ENCODE measurements around the gene CHAD. TPM values are rescaled to one million over a fixed set of nuclear protein-coding genes. Genes with fewer than 3 reads are reported as not detected.
A peak's percentile ranks its signal among the peaks of the same experiment; 100 is the strongest.

The CHAD gene
- total RNA-seq, 2 experiments from 2014 or later, result not detected

DNA sequence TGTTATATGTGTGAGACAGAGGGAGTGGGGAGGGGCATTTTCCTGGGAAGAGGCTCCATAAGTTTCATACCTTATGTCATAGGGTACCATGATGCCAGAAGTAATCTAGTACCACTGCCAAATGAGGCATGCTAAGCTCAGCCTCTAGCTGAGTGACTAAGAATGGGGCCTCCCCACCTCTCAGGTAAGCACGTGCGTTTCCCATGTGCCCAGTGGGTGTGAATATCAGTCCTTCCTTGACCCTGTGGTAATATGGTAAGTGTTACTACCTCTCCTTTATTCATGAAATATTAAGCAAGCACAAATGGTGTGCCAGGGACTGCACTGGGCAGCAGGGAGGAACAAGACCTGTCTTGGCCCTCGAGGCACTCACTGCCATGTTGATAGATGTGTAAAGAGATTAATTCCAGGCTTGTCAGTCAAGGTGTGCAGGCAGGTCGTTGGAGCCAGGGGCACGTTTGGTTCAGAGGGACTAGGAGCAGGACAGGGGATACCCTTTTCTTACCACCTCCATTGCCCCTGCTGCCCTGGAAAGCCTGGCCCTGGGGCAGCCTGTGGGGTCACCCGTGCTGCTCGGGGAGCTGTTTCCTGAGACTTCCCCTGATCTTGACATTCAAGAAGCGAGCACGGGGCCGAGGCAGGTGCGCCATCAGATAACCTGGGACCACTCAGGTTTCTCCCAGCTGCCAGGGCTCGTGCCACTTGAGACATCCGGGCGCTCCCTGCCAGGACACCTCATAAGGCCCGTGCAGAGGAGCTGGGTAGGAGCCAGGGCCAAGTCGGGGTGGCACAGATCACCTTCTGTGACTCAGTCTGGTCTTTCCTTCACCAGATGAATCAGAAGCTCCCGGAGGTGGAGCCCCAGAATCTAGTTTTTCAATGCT lies 18.8 kb upstream of the CHAD start:
- DNase-seq (no peak), ATAC-seq (peak; percentile 56)
- no peak overlapping the region for H3K27ac Mint-ChIP-seq
- POLR2A ChIA-PET, result interaction anchor here (1.7 kb wide), 1 partner anchor 17 kb away, joined by 7 read pairs; no protein-coding TSS in a partner anchor
- no peak overlapping the region for H3K4me3 Mint-ChIP-seq
- no peaks in the 10 kb centered on the region for H3K27me3 Mint-ChIP-seq
- CTCF ChIA-PET, result interaction anchor here (0.9 to 7.7 kb wide), 4 partner anchors 13 to 141 kb away, joined by 3 to 57 read pairs (median 5); no protein-coding TSS in a partner anchor
- TF ChIP-seq, protein P1, sequence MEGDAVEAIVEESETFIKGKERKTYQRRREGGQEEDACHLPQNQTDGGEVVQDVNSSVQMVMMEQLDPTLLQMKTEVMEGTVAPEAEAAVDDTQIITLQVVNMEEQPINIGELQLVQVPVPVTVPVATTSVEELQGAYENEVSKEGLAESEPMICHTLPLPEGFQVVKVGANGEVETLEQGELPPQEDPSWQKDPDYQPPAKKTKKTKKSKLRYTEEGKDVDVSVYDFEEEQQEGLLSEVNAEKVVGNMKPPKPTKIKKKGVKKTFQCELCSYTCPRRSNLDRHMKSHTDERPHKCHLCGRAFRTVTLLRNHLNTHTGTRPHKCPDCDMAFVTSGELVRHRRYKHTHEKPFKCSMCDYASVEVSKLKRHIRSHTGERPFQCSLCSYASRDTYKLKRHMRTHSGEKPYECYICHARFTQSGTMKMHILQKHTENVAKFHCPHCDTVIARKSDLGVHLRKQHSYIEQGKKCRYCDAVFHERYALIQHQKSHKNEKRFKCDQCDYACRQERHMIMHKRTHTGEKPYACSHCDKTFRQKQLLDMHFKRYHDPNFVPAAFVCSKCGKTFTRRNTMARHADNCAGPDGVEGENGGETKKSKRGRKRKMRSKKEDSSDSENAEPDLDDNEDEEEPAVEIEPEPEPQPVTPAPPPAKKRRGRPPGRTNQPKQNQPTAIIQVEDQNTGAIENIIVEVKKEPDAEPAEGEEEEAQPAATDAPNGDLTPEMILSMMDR (IDR thresholded peaks at IDR 0.05), result no peak
- peaks cover 3% of the 10 kb centered on the region for H3K4me1 Mint-ChIP-seq (ENCODE audit: low read depth)
- H3K36me3 Mint-ChIP-seq (ENCODE audit: low read depth), result peaks cover 16% of the 10 kb centered on the region
- intact Hi-C loops (cut with micrococcal nuclease), result loop anchor here (10.0 kb wide), 1 partner anchor 137 kb away; no protein-coding TSS in a partner anchor
- no peaks in the 10 kb centered on the region for H3K9me3 Mint-ChIP-seq

DNA sequence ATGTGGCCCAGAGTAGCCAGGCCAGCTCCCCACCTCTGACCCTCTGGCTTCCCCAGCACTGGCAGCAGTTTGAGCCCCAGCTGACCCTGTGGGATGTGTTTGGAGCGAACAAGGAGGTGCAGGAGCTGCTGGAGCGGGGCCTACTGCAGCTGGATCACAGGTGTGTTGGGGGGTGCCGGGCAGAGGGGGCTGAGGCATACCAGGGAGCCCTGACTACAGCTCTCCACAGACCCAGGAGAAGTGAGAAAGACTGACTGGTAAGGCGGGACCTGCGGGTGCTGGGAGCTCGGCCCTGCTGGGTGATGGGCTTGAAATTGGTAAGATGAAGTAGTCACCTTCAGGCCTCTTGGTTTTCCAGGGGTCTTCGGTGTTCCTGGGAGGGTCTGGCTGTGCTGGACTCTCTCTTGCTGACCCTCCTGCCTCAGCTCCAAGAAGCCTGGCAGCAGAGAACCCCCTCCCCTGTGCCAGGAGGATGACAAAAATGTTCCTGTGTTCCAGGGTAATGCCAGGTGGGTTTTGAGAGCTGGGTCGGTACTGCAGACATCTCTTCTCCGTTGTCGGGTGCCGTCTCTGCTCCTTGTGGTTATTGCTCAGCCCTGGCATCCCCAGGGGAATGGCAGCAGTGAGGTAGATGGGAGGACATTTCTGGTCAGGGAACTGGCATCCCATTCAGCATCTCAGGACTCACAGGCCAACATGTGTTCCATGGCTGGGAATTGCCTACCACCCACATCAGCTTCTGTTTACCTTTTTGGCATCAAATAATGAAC lies 15.9 kb upstream of the CHAD start:
- no peak for DNase-seq
- POLR2A ChIA-PET, result interaction anchor here (0.6 to 1.3 kb wide), 2 partner anchors 11 to 347 kb away, joined by 3 read pairs; no protein-coding TSS in a partner anchor
- H3K27me3 Mint-ChIP-seq, result no peaks in the 10 kb centered on the region
- H3K9me3 Mint-ChIP-seq, result no peaks in the 10 kb centered on the region
- CTCF ChIA-PET, result interaction anchor here (1.2 to 7.7 kb wide), 8 partner anchors 11 to 161 kb away, joined by 3 to 57 read pairs (median 4); no protein-coding TSS in a partner anchor
- intact Hi-C loops (cut with micrococcal nuclease), result loop anchor here (5.0 to 10.0 kb wide), 2 partner anchors 58 to 140 kb away; no protein-coding TSS in a partner anchor
- H3K27ac Mint-ChIP-seq, result no peak overlapping the region
- no peak for ATAC-seq
- peaks cover 23% of the 10 kb centered on the region for H3K36me3 Mint-ChIP-seq (ENCODE audit: low read depth)
- peaks cover 14% of the 10 kb centered on the region for H3K4me1 Mint-ChIP-seq (ENCODE audit: low read depth)
- TF ChIP-seq, protein P1 (IDR thresholded peaks at IDR 0.05), result no peak
- H3K4me3 Mint-ChIP-seq, result no peak overlapping the region

DNA sequence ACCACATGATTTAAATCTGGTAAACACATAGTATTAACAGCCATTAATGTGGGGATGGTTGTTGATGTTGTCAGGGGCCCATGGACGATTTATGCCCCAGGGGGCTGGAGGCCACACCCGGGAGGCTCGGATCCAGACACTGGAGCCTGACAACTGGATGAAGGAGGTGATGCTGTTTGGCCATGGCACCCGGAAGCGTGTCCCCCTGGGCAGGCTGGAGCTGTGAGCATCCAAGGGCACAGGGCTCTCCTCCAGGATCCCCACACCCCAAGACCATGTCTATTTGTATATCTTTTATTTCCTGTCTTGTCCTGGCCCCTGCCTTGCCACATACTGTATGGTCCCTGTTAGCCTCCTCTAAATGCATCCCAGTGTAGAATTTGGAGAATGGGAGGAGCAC lies 14.6 kb upstream of the CHAD start:
- no peaks in the 10 kb centered on the region for H3K9me3 Mint-ChIP-seq
- POLR2A ChIA-PET, result interaction anchor here (0.6 to 1.1 kb wide), 2 partner anchors 32 to 73 kb away, joined by 3 read pairs; no protein-coding TSS in a partner anchor

DNA sequence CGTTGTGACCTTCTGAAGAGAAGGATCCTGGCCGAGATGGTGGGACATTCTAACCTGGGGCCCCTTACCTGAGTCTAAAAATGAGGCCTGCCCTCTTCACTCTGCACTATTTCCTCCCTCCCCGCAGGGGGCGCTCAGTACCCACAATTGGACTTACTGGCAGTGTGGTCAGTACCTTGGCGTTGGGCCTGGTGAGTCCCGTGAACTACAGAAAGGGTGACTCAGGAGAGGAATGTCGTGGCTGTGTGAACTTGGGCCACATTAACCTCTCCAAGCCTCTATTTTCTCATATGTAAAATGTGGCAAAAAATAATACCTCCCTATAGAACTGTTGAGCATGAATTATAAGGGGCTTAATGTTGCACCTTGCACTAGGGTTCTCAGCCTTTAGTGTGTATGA lies 13.8 kb upstream of the CHAD start:
- ATAC-seq (peak; percentile 57), DNase-seq (peak; percentile 87)
- TF ChIP-seq, protein P1 (IDR thresholded peaks at IDR 0.05), result peak; percentile 87
- POLR2A ChIA-PET, result interaction anchor here (0.7 to 1.1 kb wide), 2 partner anchors 11 to 32 kb away, joined by 3 read pairs; no protein-coding TSS in a partner anchor
- intact Hi-C loops (cut with micrococcal nuclease), result loop anchor here (5.0 to 10.0 kb wide), 2 partner anchors 60 to 142 kb away; no protein-coding TSS in a partner anchor
- no peak overlapping the region for H3K27ac Mint-ChIP-seq
- no peak overlapping the region for H3K4me3 Mint-ChIP-seq
- CTCF ChIA-PET, result interaction anchor here (0.7 to 7.7 kb wide), 20 partner anchors 13 to 222 kb away, joined by 3 to 57 read pairs (median 4); partner anchors contain the start of gene EPN3
- H3K36me3 Mint-ChIP-seq (ENCODE audit: low read depth), result peaks cover 24% of the 10 kb centered on the region
- H3K4me1 Mint-ChIP-seq (ENCODE audit: low read depth), result peaks cover 22% of the 10 kb centered on the region
- H3K9me3 Mint-ChIP-seq, result no peaks in the 10 kb centered on the region
- H3K27me3 Mint-ChIP-seq, result no peaks in the 10 kb centered on the region

More for the DNA sequence above, 14.6 kb upstream of the CHAD start:
- H3K4me1 Mint-ChIP-seq (ENCODE audit: low read depth), result peaks cover 17% of the 10 kb centered on the region
- no peak overlapping the region for H3K4me3 Mint-ChIP-seq
- CTCF ChIA-PET, result interaction anchor here (0.7 to 7.7 kb wide), 18 partner anchors 10 to 160 kb away, joined by 3 to 57 read pairs (median 4); no protein-coding TSS in a partner anchor
- H3K27me3 Mint-ChIP-seq, result no peaks in the 10 kb centered on the region
- ATAC-seq (no peak), DNase-seq (no peak)
- TF ChIP-seq, protein P1 (IDR thresholded peaks at IDR 0.05), result no peak
- H3K27ac Mint-ChIP-seq, result no peak overlapping the region
- intact Hi-C loops (cut with micrococcal nuclease), result loop anchor here (5.0 to 10.0 kb wide), 2 partner anchors 59 to 142 kb away; no protein-coding TSS in a partner anchor
- H3K36me3 Mint-ChIP-seq (ENCODE audit: low read depth), result peaks cover 24% of the 10 kb centered on the region
